ENCODE measurements around the gene MRPL36. TPM values are rescaled to one million over a fixed set of nuclear protein-coding genes. Genes with fewer than 3 reads are reported as not detected.

MRPL36 gene
- total RNA-seq, 4 donors from 2014 or later, result 67.8 to 106 (median 75.3) TPM

GRCh38 chr5:1762883-1763547 lies 36.6 kb downstream of the MRPL36 start:
- TF ChIP-seq POLR2A (IDR thresholded peaks at IDR 0.05), result no peak
- no peak for TF ChIP-seq CTCF (IDR thresholded peaks at IDR 0.05 in 4 of 5, conservative IDR thresholded peaks at IDR 0.05 in 1 of 5)
- no peaks in the 10 kb centered on the region for H3K9me3 ChIP-seq
- H3K4me3 ChIP-seq, result no peak overlapping the region
- DNase-seq (no peak), ATAC-seq (no peak)
- peaks cover 4 to 15% (median 11%) of the 10 kb centered on the region in 3 donors for H3K27me3 ChIP-seq
- H3K36me3 ChIP-seq, result no peaks in the 10 kb centered on the region
- in situ Hi-C loops (cut with MboI; ENCODE audit: low sequenced_read_pairs in 4 of 4), result loop anchor here in 3 of 4 donors (25.0 kb wide), 1 partner anchor 274 kb away; no protein-coding TSS in a partner anchor
- H3K27ac ChIP-seq, result no peak overlapping the region
- intact Hi-C loops (cut with DNase I; ENCODE audit: low total_unique reads), result loop anchor here (1.0 kb wide), 1 partner anchor 275 kb away; no protein-coding TSS in a partner anchor
- no peaks in the 10 kb centered on the region for H3K4me1 ChIP-seq

- no peak overlapping the region for H3K4me3 ChIP-seq
- H3K4me1 ChIP-seq, result no peaks in the 10 kb centered on the region
- DNase-seq (no peak), ATAC-seq (no peak)
- TF ChIP-seq CTCF (IDR thresholded peaks at IDR 0.05 in 4 of 5, conservative IDR thresholded peaks at IDR 0.05 in 1 of 5) (no peak), POLR2A (IDR thresholded peaks at IDR 0.05) (no peak)
- H3K36me3 ChIP-seq, result no peaks in the 10 kb centered on the region
- H3K27ac ChIP-seq, result no peak overlapping the region
- in situ Hi-C loops (cut with MboI; ENCODE audit: low sequenced_read_pairs in 4 of 4), result loop anchor here in 3 of 4 donors (25.0 kb wide), 1 partner anchor 275 kb away; no protein-coding TSS in a partner anchor
- H3K27me3 ChIP-seq, result peaks cover 4 to 13% (median 8%) of the 10 kb centered on the region in 3 donors
- no peaks in the 10 kb centered on the region for H3K9me3 ChIP-seq
- intact Hi-C loops (cut with DNase I; ENCODE audit: low total_unique reads), result no loop called here
Observed at GRCh38 chr5:1762121-1762882, 37.3 kb downstream of the MRPL36 start.

- no peaks in the 10 kb centered on the region for H3K4me1 ChIP-seq
- no peak for DNase-seq
- no peak overlapping the region for H3K27ac ChIP-seq
- no peak overlapping the region for H3K4me3 ChIP-seq
- no peaks in the 10 kb centered on the region for H3K36me3 ChIP-seq
- in situ Hi-C loops (cut with MboI; ENCODE audit: low sequenced_read_pairs in 4 of 4) (loop anchor here in 3 of 4 donors (25.0 kb wide), 1 partner anchor 276 kb away; no protein-coding TSS in a partner anchor), intact Hi-C loops (cut with DNase I; ENCODE audit: low total_unique reads) (no loop called here)
- H3K9me3 ChIP-seq, result no peaks in the 10 kb centered on the region
- ATAC-seq, result no peak
- no peak for TF ChIP-seq POLR2A (IDR thresholded peaks at IDR 0.05)
- TF ChIP-seq CTCF (IDR thresholded peaks at IDR 0.05 in 4 of 5, conservative IDR thresholded peaks at IDR 0.05 in 1 of 5), result no peak
- peaks cover 4 to 11% (median 8%) of the 10 kb centered on the region in 3 donors for H3K27me3 ChIP-seq
Observed at GRCh38 chr5:1761453-1761755, 38.2 kb downstream of the MRPL36 start.

GRCh38 chr5:1760656-1761452 lies 38.8 kb downstream of the MRPL36 start:
- ATAC-seq (no peak), DNase-seq (no peak)
- Histone ChIP-seq H3K4me1 (no peaks in the 10 kb centered on the region), H3K36me3 (no peaks in the 10 kb centered on the region), H3K27ac (no peak overlapping the region), H3K27me3 (peaks cover 4 to 8% (median 8%) of the 10 kb centered on the region in 3 donors), H3K4me3 (no peak overlapping the region), H3K9me3 (no peaks in the 10 kb centered on the region)
- intact Hi-C loops (cut with DNase I; ENCODE audit: low total_unique reads), result no loop called here
- in situ Hi-C loops (cut with MboI; ENCODE audit: low sequenced_read_pairs in 4 of 4), result loop anchor here in 3 of 4 donors (25.0 kb wide), 1 partner anchor 276 kb away; no protein-coding TSS in a partner anchor
- TF ChIP-seq CTCF (IDR thresholded peaks at IDR 0.05 in 4 of 5, conservative IDR thresholded peaks at IDR 0.05 in 1 of 5) (no peak), POLR2A (IDR thresholded peaks at IDR 0.05) (no peak)
